Coronary artery (tissue), 2 donors: ENCODE measurements around the gene NDC80.
"Not testable (repeated sequence)": the region's sequence is repeated elsewhere in the genome, so short reads cannot be mapped to it uniquely, and the experiment has no call there.

ENCODE experiments used
- DNase-seq: peaks from one replicate; pipeline ENCODE4 v3.0.0-alpha.2; 2017; ENCODE audit warnings: low spot score
- H3K27ac ChIP-seq, 2 donors: fragments of 200-600 bp; sonication (generic); one replicate each; pipeline ENCODE4 v1.5.1; 2016 to 2019
- H3K4me3 ChIP-seq: fragments of 200-600 bp; sonication (generic); 2 replicates; pipeline ENCODE4 v1.5.1; 2016; ENCODE audit warnings: mild to moderate bottlenecking, moderate library complexity
- CTCF ChIP-seq: fragments of 200-600 bp; sonication (generic); IDR thresholded peaks from one replicate; pipeline ENCODE4 v1.5.1; 2019; ENCODE audit warnings: antibody characterized with exemption

Gene NDC80

GRCh38 chr18:2571200-2572170 is at the start of gene NDC80, which contains the start of gene METTL4:
TSS of gene NDC80 (plus strand) at chr18:2571557. CDS start at chr18:2572986, 1,429 bp downstream.
TSS of gene METTL4 (minus strand) at chr18:2571505. CDS start at chr18:2567216, 4,289 bp downstream.
- Histone ChIP-seq H3K27ac (peak within 1 kb of the TSS; percentile 90), H3K4me3 (peak within 1 kb of the TSS; percentile 87)
- DNase-seq = peak; percentile 88
- no peak for TF ChIP-seq CTCF

DNA sequence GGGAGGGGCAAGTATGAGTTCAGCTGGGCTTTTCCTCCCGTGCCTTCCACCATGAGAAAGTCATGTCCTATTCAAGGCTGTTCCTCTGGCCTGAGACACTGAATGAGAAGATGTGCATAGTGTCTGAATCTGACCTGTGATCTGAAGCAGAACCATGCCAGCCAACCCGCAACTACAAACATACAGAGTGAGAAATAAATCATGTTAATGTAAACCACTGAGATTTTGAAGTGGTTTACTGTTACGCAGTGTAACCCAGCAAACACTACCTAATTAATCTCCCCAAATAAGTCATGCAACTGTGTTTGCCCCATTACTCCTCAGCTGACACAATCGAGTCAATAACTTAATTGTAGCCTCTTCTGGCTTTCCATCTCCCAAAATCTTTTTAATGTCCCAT is 49.2 kb upstream of the NDC80 start:
- Histone ChIP-seq H3K27ac (no peak overlapping the region), H3K4me3 (no peak overlapping the region)
- no peak for TF ChIP-seq CTCF
- no peak for DNase-seq

GRCh38 chr18:2524794-2525198 is 46.6 kb upstream of the NDC80 start:
- not testable (repeated sequence) for DNase-seq, H3K4me3 ChIP-seq, H3K27ac ChIP-seq

DNA sequence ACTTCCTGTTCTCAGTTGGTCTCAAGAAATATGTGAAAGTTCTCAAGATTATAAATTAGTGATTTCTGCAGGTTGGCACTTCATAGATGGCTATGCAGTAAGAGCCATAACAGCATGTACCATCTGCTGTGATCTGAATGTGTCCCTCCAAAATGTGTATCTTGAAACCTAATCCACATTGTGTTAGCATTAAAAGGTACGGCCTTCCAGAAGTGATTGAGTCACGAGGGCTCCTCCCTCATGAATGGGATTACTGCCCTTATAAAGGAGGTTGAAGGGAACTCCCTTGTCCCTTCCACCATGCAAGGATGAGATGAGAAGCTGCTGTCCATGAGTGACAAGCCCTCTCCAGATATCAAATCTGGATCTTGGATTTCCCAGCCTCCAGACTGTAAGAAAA is 45.0 kb upstream of the NDC80 start:
- Histone ChIP-seq H3K4me3 (no peak overlapping the region), H3K27ac (no peak overlapping the region)
- DNase-seq = no peak
- no peak for TF ChIP-seq CTCF

DNA sequence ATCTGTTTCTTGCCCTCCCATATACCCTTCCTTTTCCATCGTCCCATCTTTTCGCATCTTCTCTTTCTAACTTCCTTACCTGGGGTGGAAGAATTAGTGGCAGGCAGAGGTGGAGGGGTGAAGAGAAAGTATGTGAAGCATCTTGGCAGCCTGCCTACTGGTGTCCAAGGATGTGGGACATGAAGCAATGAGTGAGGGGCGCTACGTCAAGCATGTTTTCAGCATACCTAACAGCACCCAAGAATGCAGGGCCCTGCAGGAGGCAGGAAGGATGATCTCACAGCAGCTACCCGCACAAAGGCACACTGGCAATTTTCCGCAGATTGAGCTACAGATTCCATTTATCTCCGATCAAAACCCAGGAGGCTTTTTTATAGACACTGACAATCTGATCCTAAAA is 42.2 kb upstream of the NDC80 start:
- no peak for TF ChIP-seq CTCF
- Histone ChIP-seq H3K4me3 (no peak overlapping the region), H3K27ac (no peak overlapping the region)
- DNase-seq = no peak

GRCh38 chr18:2531751-2532150 is 39.6 kb upstream of the NDC80 start:
- Histone ChIP-seq H3K27ac (no peak overlapping the region), H3K4me3 (no peak overlapping the region)
- DNase-seq = no peak
- TF ChIP-seq CTCF = no peak

- H3K4me3 ChIP-seq = no peak overlapping the region
- DNase-seq = no peak
- TF ChIP-seq CTCF = no peak
- H3K27ac ChIP-seq = no peak overlapping the region
These were observed 38.6 kb upstream of the NDC80 start for GRCh38 chr18:2532797-2533196.
